Left kidney (tissue), 8 donors: ENCODE measurements around the gene MFRP. TPM values are rescaled to one million over a fixed set of nuclear protein-coding genes. Genes with fewer than 3 reads are reported as not detected.
"Not testable (repeated sequence)": the region's sequence is repeated elsewhere in the genome, so short reads cannot be mapped to it uniquely, and the experiment has no call there.

Source experiments
- DNase-seq: peaks from one replicate; pipeline ENCODE4 v3.0.0-alpha.2; 2013
- long read RNA-seq, 8 donors: transcript quantifications; one replicate each; lab custom pipeline, GENCODE V29; 2026
- polyA plus RNA-seq: library from polyadenylated mRNA; unstranded; fragments of 120-200 nt; gene quantifications from one replicate; pipeline ENCODE4 v1.2.1, GENCODE V29; 2013; ENCODE audit not compliant: insufficient read length

The MFRP gene
- polyA plus RNA-seq: not detected
- long read RNA-seq, donor 1: 0 reads
- long read RNA-seq, donor 2: 0 reads
- long read RNA-seq, donor 3: 0 reads
- long read RNA-seq, donor 4: 0 reads
- long read RNA-seq, donor 5: 0 reads
- long read RNA-seq, donor 6: 0 reads
- long read RNA-seq, donor 7: 0 reads
- long read RNA-seq, donor 8: 0 reads

GRCh38 chr11:119346605-119347004, at the start of gene MFRP:
MFRP (minus strand) TSS chr11:119346705; CDS start chr11:119346513, 192 bp downstream.
- DNase-seq: no peak

- no peak for DNase-seq
Measured at GRCh38 chr11:119391275-119391674, 44.8 kb upstream of the MFRP start.

- DNase-seq: no peak
Measured at GRCh38 chr11:119389611-119390254, 43.2 kb upstream of the MFRP start.

GRCh38 chr11:119388103-119388502, 41.6 kb upstream of the MFRP start:
- no peak for DNase-seq

GRCh38 chr11:119384332-119384731, 37.8 kb upstream of the MFRP start:
- no peak for DNase-seq

GRCh38 chr11:119382513-119382912, 36.0 kb upstream of the MFRP start:
- not testable (repeated sequence) for DNase-seq

GRCh38 chr11:119382101-119382500, 35.6 kb upstream of the MFRP start:
- no peak for DNase-seq

- peak; percentile 95 for DNase-seq
Measured at GRCh38 chr11:119381181-119381988, 34.9 kb upstream of the MFRP start, which contains the start of gene USP2. USP2 (minus strand) TSS chr11:119381690; CDS start chr11:119373480, 8,210 bp downstream.

GRCh38 chr11:119380827-119381180, 34.3 kb upstream of the MFRP start:
- no peak for DNase-seq

GRCh38 chr11:119380160-119380826, 33.8 kb upstream of the MFRP start:
- no peak for DNase-seq

GRCh38 chr11:119378851-119379465, 32.5 kb upstream of the MFRP start:
- DNase-seq: no peak

GRCh38 chr11:119377961-119378667, 31.6 kb upstream of the MFRP start:
- DNase-seq: no peak

- no peak for DNase-seq
Measured at GRCh38 chr11:119377112-119377901, 30.8 kb upstream of the MFRP start.

GRCh38 chr11:119376197-119376847, 29.8 kb upstream of the MFRP start:
- DNase-seq: no peak

GRCh38 chr11:119375337-119376196, 29.1 kb upstream of the MFRP start:
- DNase-seq: no peak

GRCh38 chr11:119374632-119375336, 28.3 kb upstream of the MFRP start:
- no peak for DNase-seq

- peak; percentile 77 for DNase-seq
Measured at GRCh38 chr11:119373921-119374631, 27.6 kb upstream of the MFRP start.
